GM19351 (cell line): ENCODE data around the gene PLXDC1.

ENCODE experiments used
- ATAC-seq: cut with Tn5 transposase; IDR thresholded peaks from one replicate; pipeline ENCODE4 v1.9.1; 2021; ENCODE audit warnings: mild to moderate bottlenecking, moderate library complexity; ENCODE audit not compliant: unreplicated experiment

PLXDC1 gene

DNA sequence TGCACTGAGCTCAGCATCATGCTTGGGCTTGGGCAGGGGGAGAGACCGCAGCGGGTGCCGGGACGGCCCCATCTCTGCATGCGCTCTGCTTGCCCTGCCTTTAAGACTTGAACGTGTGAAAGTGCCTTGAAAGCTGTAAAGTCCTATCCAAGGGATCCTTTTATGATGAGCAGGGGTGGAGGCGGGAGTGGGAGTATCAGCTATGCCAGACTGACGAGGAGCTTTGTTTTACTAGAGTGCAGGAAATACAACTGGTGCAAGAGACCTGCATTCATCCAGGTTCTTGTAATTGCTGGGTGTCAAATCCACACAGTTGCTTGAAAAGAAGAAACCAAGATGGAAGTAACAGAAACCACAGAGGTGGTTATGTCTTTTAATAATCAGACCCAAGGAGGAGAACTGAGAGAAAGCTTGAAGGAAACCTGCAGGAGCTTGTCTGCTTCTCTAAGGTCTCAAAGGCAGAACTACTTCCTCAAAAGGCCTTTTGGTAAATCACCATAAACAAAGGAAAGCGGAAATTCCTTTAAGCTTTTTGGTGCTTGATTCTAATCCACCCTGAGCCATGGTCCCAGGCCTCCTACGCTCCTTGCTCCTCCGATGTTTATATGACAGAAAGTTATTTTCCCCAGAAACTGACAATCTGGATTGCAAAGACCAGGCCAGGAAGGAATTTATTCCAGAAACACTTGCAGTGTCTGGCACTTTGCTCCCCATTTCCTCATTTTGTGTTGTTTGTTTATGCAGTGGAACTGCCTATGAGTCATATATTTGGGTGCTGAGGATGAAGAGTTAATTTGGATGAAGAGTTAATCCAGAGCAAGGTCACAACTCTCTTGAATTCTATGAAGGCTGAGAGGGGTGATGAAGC lies 132.9 kb downstream of the PLXDC1 start:
- ATAC-seq, result no peak

DNA sequence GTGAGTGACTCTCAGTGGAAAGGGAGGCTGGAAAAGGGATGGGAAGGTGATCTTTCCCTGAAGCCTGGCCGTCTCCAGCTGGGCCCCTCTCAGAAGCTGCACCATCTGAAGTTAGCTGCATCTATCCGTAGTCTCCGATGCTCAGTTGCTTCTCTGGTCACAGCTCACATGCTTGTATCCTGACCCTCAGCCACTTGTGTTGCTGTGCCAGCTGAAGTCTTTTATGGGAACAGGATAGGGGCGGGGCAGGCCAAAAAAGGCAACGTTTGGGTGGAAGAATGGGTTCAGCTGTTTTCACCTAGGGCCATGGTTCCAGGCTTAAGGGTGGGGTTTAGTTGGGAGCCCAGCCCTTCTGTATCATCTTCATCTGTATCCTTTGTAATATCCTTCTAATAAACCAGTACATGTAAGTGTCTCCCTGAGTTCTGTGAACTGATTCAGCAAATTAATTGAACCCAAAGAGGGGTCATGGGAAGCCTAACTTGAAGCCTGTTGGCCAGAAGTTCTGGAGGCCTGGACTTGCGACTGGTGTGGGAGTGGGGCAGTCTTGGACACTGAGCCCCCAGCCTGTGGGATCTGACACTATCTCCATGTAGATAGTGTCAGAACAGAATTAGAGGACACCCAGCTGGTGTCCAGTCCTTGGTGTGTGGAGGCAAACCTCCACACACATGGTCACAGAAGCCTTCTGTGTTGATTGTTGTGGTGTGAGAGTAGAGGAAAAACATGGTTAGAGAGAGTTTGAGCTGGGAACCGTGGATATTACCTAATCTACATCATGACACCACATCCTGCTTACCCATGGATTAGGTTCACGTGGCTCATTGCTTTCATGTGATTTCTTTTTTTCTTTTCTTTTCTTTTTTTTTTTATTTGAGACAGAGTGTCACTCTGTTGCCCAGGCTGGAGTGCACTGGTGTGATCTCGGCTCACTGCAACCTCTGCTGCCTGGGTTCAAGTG lies 135.0 kb downstream of the PLXDC1 start:
- ATAC-seq, result no peak

DNA sequence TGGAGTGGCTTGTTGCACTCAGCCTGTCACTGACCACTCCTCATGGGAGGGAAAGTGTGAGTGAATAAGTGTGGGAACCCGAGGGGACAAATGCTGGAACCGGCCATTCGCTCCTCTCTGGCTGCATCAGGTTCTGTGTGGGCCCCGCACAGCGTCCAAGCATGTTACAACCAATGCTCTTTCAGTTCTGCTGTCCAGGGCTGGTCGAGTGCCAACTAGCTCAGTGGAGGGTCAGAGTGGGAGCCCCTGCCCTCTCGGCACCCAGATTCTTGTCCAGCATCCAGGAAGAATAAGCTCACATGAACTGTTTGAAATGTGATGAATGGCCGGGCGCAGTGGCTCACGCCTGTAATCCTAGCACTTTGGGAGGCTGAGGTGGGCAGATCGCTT lies 135.9 kb downstream of the PLXDC1 start:
- ATAC-seq, result no peak

DNA sequence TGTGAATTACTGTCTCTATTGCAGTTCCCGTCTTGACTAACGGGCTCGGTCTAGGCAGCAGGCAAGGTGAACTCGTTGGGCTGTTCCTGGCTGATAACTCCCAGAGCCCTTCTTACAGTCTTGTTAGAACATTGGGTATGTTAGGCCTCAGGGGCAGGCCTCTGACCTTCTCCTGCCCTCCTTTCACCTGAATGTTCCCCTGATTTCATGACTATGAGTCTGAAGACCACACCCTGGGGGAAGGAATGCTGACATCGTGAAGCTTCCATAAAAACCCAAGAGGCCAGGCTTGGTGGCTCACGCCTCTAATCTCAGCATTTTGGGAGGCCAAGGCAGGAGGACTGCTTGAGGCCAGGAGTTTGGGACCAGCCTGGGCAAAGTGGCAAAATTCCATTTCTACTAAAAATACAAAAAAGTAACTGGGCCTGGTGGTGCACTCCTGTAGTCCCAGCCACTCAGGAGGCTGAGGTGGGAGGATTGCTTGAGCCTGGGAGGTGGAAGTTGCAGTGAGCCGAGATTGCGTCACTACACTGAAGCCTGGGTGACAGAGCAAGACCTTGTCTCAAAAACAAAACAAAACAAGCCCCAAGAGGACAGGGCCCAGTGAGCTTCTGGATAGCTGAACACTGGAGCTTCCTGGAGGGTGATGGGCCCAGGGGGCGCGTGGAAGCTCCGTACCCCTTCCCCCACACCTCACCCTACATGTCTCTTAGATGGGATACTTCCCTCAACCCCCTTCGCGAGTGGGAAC lies 136.5 kb downstream of the PLXDC1 start:
- ATAC-seq, result no peak

DNA sequence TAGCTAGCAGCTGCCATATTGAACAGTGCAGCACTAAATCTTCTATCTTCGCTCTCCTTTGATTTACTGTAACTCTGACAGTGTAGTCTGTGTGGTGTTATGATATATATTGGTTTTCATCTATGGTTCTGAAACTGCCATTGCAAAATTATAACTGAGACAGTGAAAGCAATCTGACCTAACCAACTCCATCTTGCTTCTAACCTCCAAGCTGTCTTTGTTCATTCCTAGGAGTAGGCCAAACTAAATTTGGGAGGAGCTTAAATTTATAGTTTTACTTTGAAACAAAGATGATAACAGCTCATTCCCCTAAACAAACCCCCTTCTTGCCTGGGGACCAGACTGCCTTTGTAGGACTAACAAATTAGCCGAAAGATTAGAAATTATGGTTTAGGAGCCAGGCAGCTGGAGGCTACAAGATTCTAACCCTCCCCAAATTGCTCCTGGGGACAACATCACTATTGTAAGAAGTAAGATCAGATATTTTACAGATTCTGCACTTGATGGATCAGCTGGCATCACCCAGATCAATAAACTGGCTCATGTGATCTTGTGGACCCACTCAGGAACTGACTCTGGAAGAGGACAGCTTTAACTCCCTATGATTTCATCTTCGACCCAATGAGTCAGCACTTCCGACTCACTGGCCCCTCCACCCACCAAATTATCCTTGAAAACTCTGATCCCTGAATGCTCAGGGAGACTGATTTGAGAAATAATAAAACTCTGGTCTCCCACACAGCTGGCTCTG lies 137.2 kb downstream of the PLXDC1 start:
- no peak for ATAC-seq
